Suprapubic skin (tissue), 4 donors: ENCODE results near the gene LGALS3BP. TPM values are rescaled to one million over a fixed set of nuclear protein-coding genes. Genes with fewer than 3 reads are reported as not detected.

ENCODE experiments used
- DNase-seq, 2 donors: peaks; one replicate each; pipeline ENCODE4 v3.0.0-alpha.2; 2019; ENCODE audit warnings: low spot score in 2 of 2
- H3K27ac ChIP-seq: fragments of 200-600 bp; sonication (generic); one replicate; pipeline ENCODE4 v1.5.1; 2019
- H3K27me3 ChIP-seq: fragments of 200-600 bp; sonication (generic); one replicate; pipeline ENCODE4 v1.5.1; 2019
- H3K36me3 ChIP-seq: fragments of 200-600 bp; sonication (generic); one replicate; pipeline ENCODE4 v1.5.1; 2019
- H3K4me1 ChIP-seq: fragments of 200-600 bp; sonication (generic); one replicate; pipeline ENCODE4 v1.5.1; 2019
- H3K4me3 ChIP-seq: fragments of 200-600 bp; sonication (generic); one replicate; pipeline ENCODE4 v1.5.1; 2019; ENCODE audit warnings: mild to moderate bottlenecking
- H3K9me3 ChIP-seq: fragments of 200-600 bp; sonication (generic); one replicate; pipeline ENCODE4 v1.5.1; 2019
- EP300 ChIP-seq: sonication (generic); formaldehyde crosslinking; IDR thresholded peaks from one replicate; pipeline ENCODE4 v1.6.1; 2017; ENCODE audit warnings: antibody characterized with exemption
- POLR2A ChIP-seq, 2 donors: fragments of 450-650 bp; IDR thresholded peaks; one replicate each; pipeline ENCODE4 v1.6.1; 2017; ENCODE audit warnings: antibody characterized with exemption in 2 of 2, mild to moderate bottlenecking in 2 of 2, moderate library complexity in 2 of 2
- POLR2AphosphoS5 ChIP-seq, 3 donors: sonication (generic); formaldehyde crosslinking; IDR thresholded peaks; one replicate each; pipeline ENCODE4 v1.6.1; 2017; ENCODE audit warnings: antibody characterized with exemption in 3 of 3
- WGBS: methylation state at CpG from one replicate; pipeline ENCODE4 v1.1.5; 2018; 5-methylcytosine and 5-hydroxymethylcytosine counted together
- total RNA-seq, 4 donors: library from RNA; depleted of rRNA; stranded (reverse); fragments of >200 nt; gene quantifications; one replicate each; pipeline ENCODE4 v1.1.0, GENCODE V29; 2016
- TF ChIP-seq, protein P1 (sequence below), 2 donors: fragments of 200-600 bp in 1 of 2; fragments of 450-650 bp in 1 of 2; sonication (generic) in 1 of 2; IDR thresholded peaks; one replicate each; pipeline ENCODE4 v1.5.1; 2016 to 2019; ENCODE audit warnings: antibody characterized with exemption in 2 of 2, mild to moderate bottlenecking in 1 of 2, moderate library complexity in 1 of 2

Gene LGALS3BP
- total RNA-seq, 4 donors from 2014 or later = 70.2 to 162 (median 105) TPM

GRCh38 chr17:78988152-78988551, 8.4 kb upstream of the LGALS3BP start:
- no peaks in the 10 kb centered on the region for H3K9me3 ChIP-seq
- no peak overlapping the region for H3K4me3 ChIP-seq
- H3K4me1 ChIP-seq = peaks cover 32% of the 10 kb centered on the region
- no peak overlapping the region for H3K27ac ChIP-seq
- TF ChIP-seq EP300 (no peak), POLR2AphosphoS5 (IDR thresholded peaks at IDR 0.05) (no peak), POLR2A (IDR thresholded peaks at IDR 0.05) (no peak)
- TF ChIP-seq, protein P1, sequence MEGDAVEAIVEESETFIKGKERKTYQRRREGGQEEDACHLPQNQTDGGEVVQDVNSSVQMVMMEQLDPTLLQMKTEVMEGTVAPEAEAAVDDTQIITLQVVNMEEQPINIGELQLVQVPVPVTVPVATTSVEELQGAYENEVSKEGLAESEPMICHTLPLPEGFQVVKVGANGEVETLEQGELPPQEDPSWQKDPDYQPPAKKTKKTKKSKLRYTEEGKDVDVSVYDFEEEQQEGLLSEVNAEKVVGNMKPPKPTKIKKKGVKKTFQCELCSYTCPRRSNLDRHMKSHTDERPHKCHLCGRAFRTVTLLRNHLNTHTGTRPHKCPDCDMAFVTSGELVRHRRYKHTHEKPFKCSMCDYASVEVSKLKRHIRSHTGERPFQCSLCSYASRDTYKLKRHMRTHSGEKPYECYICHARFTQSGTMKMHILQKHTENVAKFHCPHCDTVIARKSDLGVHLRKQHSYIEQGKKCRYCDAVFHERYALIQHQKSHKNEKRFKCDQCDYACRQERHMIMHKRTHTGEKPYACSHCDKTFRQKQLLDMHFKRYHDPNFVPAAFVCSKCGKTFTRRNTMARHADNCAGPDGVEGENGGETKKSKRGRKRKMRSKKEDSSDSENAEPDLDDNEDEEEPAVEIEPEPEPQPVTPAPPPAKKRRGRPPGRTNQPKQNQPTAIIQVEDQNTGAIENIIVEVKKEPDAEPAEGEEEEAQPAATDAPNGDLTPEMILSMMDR (IDR thresholded peaks at IDR 0.05) = no peak
- H3K36me3 ChIP-seq = peaks cover 33% of the 10 kb centered on the region
- 74% methylated on average over 6 of the region's 6 CpGs for WGBS
- no peak for DNase-seq
- H3K27me3 ChIP-seq = no peaks in the 10 kb centered on the region

DNA sequence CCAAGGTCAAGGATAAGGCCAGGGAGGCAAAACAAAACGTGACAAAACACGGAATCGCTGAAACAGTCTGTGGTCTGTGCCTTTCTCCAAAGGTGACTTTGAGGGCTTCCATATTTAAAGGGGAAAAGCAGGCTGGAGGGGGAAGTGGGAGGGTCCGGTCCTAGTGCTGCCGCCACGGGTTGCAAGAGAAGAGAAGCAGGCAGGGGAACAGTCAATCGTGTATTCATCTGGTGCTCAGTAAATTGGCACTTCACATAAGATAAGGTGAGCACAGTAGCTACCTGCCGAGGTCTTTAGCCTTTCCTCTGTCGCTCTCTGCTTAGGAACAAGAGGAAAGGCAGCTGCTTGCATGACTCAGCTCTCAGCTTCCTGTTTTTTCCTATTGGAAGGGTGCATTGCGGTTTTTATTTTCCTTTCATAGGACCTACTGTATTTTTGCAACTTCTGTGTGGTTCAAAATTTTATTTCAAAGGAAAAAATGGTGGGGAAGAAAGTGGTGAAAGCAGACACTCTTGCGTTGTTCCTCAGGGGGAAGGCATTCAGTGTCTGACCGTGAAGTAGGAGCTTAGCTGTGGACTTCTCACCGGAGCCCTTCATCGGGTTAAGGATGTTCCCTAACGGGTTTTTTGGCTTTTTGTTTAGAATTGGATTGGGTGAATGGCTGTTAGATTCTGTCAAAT, 7.1 kb upstream of the LGALS3BP start:
- no peak for DNase-seq
- no peaks in the 10 kb centered on the region for H3K9me3 ChIP-seq
- peaks cover 20% of the 10 kb centered on the region for H3K36me3 ChIP-seq
- H3K4me1 ChIP-seq = peaks cover 29% of the 10 kb centered on the region
- peak overlapping the region; percentile 32 for H3K4me3 ChIP-seq
- 6% methylated on average over 15 of the region's 15 CpGs for WGBS
- TF ChIP-seq, protein P1 (IDR thresholded peaks at IDR 0.05) = no peak
- TF ChIP-seq POLR2AphosphoS5 (IDR thresholded peaks at IDR 0.05) = no peak
- H3K27ac ChIP-seq = peak overlapping the region; percentile 52
- H3K27me3 ChIP-seq = no peaks in the 10 kb centered on the region

DNA sequence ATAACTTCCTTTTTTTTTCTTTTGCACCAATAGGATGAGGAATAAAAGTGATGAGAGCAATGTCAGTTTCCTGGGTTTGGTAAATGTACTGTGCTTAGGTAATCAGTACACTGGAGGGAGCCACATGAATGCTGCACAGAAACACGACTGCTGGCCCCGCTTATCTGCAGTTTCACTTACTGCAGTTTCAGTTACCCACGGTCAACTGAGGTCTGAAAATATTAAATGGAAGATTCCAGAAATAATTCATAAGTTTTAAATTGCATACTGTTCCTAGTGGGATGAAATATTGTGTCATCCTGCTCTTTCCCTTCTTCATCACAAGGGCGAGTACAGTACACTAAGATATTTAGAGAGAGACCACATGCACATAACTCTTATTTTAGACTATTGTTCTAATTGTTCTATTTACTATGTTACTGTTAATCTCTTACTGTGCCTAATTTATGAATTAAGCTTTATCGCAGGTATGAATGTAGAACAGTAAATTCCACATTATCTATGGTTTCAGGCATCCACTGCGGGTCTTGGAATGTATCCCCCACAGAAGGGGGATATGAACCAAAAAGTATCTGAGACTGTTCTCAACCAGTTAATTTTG, 6.4 kb upstream of the LGALS3BP start:
- no peak for DNase-seq
- TF ChIP-seq, protein P1 (IDR thresholded peaks at IDR 0.05) = no peak
- peak overlapping the region; percentile 52 for H3K27ac ChIP-seq
- H3K27me3 ChIP-seq = no peaks in the 10 kb centered on the region
- peaks cover 29% of the 10 kb centered on the region for H3K4me1 ChIP-seq
- no peaks in the 10 kb centered on the region for H3K9me3 ChIP-seq
- 19% methylated on average over 6 of the region's 6 CpGs for WGBS
- H3K4me3 ChIP-seq = peak overlapping the region; percentile 32
- H3K36me3 ChIP-seq = peaks cover 13% of the 10 kb centered on the region

DNA sequence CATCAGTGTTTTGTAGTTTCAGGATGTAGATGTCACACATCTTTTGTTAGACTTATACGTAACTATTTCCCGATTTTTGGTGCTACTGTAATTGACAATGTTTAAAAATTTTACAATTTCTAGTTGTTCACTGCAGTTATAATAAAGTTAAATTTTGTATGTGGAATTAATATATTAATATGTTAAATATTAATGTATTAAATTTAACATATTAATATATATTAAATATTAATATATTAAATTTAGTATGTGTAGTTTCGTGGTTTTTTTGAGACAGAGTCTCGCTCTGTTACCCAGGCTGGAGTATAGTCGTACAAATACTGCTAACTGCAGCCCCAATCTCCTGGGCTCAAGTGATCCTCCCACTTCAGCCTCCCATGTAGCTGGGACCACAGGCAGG, 5.7 kb upstream of the LGALS3BP start:
- DNase-seq = no peak
- WGBS = 91% methylated on average over 5 of the region's 5 CpGs
- no peaks in the 10 kb centered on the region for H3K27me3 ChIP-seq
- no peak overlapping the region for H3K4me3 ChIP-seq
- H3K9me3 ChIP-seq = no peaks in the 10 kb centered on the region
- peaks cover 29% of the 10 kb centered on the region for H3K4me1 ChIP-seq
- no peak for TF ChIP-seq POLR2A (IDR thresholded peaks at IDR 0.05)
- TF ChIP-seq EP300 = no peak
- TF ChIP-seq, protein P1 (IDR thresholded peaks at IDR 0.05) = no peak
- TF ChIP-seq POLR2AphosphoS5 (IDR thresholded peaks at IDR 0.05) = no peak
- no peak overlapping the region for H3K27ac ChIP-seq
- H3K36me3 ChIP-seq = peaks cover 6% of the 10 kb centered on the region

DNA sequence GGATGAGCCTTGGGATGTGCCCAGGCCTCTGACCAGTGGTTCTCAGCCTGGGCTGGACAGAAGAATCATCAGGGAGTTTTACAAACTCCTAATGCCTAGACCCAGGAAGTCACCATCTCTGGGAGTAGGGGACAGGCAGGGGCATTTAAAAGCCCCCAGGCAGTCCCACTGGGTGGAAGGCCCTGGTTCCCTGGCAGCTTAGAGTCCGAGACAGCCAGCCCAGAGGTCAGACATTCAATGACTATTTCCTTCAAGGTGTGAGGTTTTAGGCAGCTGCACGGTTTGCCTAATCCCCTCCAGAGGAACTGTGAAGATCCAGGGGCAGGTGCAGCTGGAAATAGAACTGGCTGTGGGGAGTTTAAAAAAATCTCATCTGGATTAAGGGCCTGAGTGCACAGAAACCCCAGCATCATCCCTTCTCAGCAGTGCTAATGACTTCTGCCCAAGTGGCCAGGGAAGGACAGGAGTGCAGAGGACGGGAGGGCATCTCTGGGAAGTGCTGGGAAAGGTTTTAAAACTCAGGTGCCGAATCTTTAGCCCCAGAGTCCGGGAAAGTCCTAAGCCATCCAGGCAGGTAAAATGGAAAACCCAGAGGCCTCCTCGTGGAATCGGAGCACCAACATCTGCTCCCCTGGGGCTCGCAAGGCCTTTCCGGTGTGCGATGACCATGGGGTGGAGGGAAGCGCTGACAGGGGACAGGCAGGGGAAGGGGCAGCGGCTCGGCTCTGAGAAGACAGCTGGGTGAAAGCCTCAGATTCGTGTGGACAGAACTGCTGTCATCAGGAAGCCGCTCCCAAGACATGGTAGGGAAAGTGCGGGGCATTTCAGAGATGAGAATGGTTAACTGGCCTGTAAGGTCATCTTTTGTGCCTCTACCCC, 1.5 kb upstream of the LGALS3BP start:
- no peak overlapping the region for H3K27ac ChIP-seq

More for the DNA sequence above, 1.5 kb upstream of the LGALS3BP start:
- 79% methylated on average over 14 of the region's 16 CpGs for WGBS
- Histone ChIP-seq H3K4me1 (peaks cover 41% of the 10 kb centered on the region), H3K9me3 (no peaks in the 10 kb centered on the region), H3K27me3 (no peaks in the 10 kb centered on the region), H3K36me3 (no peaks in the 10 kb centered on the region), H3K4me3 (no peak overlapping the region)
- no peak for DNase-seq
- TF ChIP-seq, protein P1 (IDR thresholded peaks at IDR 0.05) = no peak
- TF ChIP-seq POLR2AphosphoS5 (IDR thresholded peaks at IDR 0.05) (no peak), POLR2A (IDR thresholded peaks at IDR 0.05) (no peak)
